PC-9 (cell line): ENCODE data around the gene EGR4. TPM values are rescaled to one million over a fixed set of nuclear protein-coding genes. Genes with fewer than 3 reads are reported as not detected.

Source experiments
- BruUV-seq: library from RNA; stranded (reverse); fragments of 400-500 nt; replicated peaks from 2 replicates; lab custom pipeline; 2021; lab: Mats Ljungman, UMichigan
- CTCF ChIA-PET: fragments of 300-600 bp; sonication (Branson Sonifier 250); formaldehyde crosslinking; loops from one replicate; lab custom pipeline; 2022; ENCODE audit warnings: antibody characterized with exemption; lab: Charles Lee
- POLR2A ChIA-PET: fragments of 300-600 bp; sonication (Branson Sonifier 250); formaldehyde crosslinking; loops from one replicate; lab custom pipeline; 2022; ENCODE audit warnings: antibody characterized with exemption; ENCODE audit not compliant: unreplicated experiment; lab: Charles Lee
- DNase-seq, 2 experiments: peaks; one replicate each; pipeline versions ENCODE4 v3.0.0 to v3.0.0-alpha.2; 2015 to 2022; ENCODE audit warnings: mixed read lengths in 1 of 2
- H2AFZ ChIP-seq: fragments of 200-600 bp; sonication (generic); 2 replicates; pipeline ENCODE4 v1.8.1; 2017; ENCODE audit warnings: antibody characterized with exemption
- H3F3A ChIP-seq: fragments of 200-600 bp; sonication (generic); 2 replicates; pipeline ENCODE4 v1.8.1; 2017; ENCODE audit warnings: antibody characterized with exemption, mild to moderate bottlenecking, low read depth; ENCODE audit not compliant: insufficient read depth
- H3K27ac ChIP-seq: fragments of 200-600 bp; sonication (generic); 2 replicates; pipeline ENCODE4 v1.6.1; 2016; ENCODE audit warnings: mixed run types
- H3K27me3 ChIP-seq: fragments of 200-600 bp; sonication (generic); 2 replicates; pipeline ENCODE4 v1.6.1; 2016; ENCODE audit warnings: low read depth, mixed run types; ENCODE audit not compliant: insufficient read depth
- H3K36me3 ChIP-seq: fragments of 200-600 bp; sonication (generic); 2 replicates; pipeline ENCODE4 v1.6.1; 2016; ENCODE audit warnings: low read depth, mixed run types
- H3K4me1 ChIP-seq: fragments of 200-600 bp; sonication (generic); replicated peaks from 2 replicates; pipeline ENCODE4 v1.6.1; 2016; ENCODE audit warnings: mixed run types; ENCODE audit not compliant: insufficient read depth
- H3K4me2 ChIP-seq: fragments of 200-600 bp; sonication (generic); 2 replicates; pipeline ENCODE4 v1.6.1; 2017; ENCODE audit warnings: mixed run types
- H3K4me3 ChIP-seq: fragments of 200-600 bp; sonication (generic); 2 replicates; pipeline ENCODE4 v1.6.1; 2016; ENCODE audit warnings: mixed run types
- H3K79me2 ChIP-seq: fragments of 200-600 bp; sonication (generic); 2 replicates; pipeline ENCODE4 v1.6.1; 2017; ENCODE audit warnings: low read depth, mixed run types
- H3K9me2 ChIP-seq: fragments of 200-600 bp; sonication (generic); 2 replicates; pipeline ENCODE4 v1.8.1; 2017; ENCODE audit warnings: mild to moderate bottlenecking; ENCODE audit not compliant: insufficient read depth
- H3K9me3 ChIP-seq: fragments of 200-600 bp; sonication (generic); 2 replicates; pipeline ENCODE4 v1.8.1; 2016; ENCODE audit warnings: low read depth; ENCODE audit not compliant: insufficient read depth
- H4K20me1 ChIP-seq: fragments of 200-600 bp; sonication (generic); 2 replicates; pipeline ENCODE4 v1.8.1; 2017; ENCODE audit not compliant: insufficient read depth
- CTCF ChIP-seq: fragments of 200-600 bp; sonication (generic); conservative IDR thresholded peaks from 2 replicates; pipeline ENCODE4 v1.6.1; 2017; ENCODE audit warnings: mixed run types, antibody characterized with exemption, mild to moderate bottlenecking, moderate library complexity
- EZH2 ChIP-seq: fragments of 200-600 bp; sonication (generic); IDR thresholded peaks from 2 replicates; pipeline ENCODE4 v1.8.0; 2017; ENCODE audit warnings: antibody characterized with exemption, low read depth
- intact Hi-C: fragments of 100-400 bp; cut with micrococcal nuclease; formaldehyde crosslinking; loops from one replicate; pipeline ENCODE4 v1.10.0; 2022; ENCODE audit not compliant: unreplicated experiment
- total RNA-seq: library from RNA; stranded (reverse); gene quantifications from 2 replicates; pipeline ENCODE4 v1.2.3, GENCODE V29; 2021

EGR4 gene
- total RNA-seq, 1 experiment from 2014 or later: not detected

- Histone ChIP-seq H3K9me3 (no peaks in the 10 kb centered on the region), H3K4me2 (no peak overlapping the region), H2AFZ (no peak overlapping the region), H3K36me3 (no peaks in the 10 kb centered on the region), H3K27ac (no peak overlapping the region), H3K79me2 (no peaks in the 10 kb centered on the region), H3K4me1 (no peaks in the 10 kb centered on the region), H3K4me3 (no peak overlapping the region), H3K9me2 (no peaks in the 10 kb centered on the region), H4K20me1 (no peaks in the 10 kb centered on the region), H3F3A (no peaks in the 10 kb centered on the region), H3K27me3 (peaks cover 85% of the 10 kb centered on the region)
- no TSS peak for BruUV-seq
- intact Hi-C loops: no loop called here
- ChIA-PET CTCF (no interaction called here), POLR2A (no interaction called here)
- no peak for DNase-seq
- TF ChIP-seq CTCF (no peak), EZH2 (no peak)
These were observed 21.1 kb upstream of the EGR4 start for GRCh38 chr2:73314441-73314840.

DNA sequence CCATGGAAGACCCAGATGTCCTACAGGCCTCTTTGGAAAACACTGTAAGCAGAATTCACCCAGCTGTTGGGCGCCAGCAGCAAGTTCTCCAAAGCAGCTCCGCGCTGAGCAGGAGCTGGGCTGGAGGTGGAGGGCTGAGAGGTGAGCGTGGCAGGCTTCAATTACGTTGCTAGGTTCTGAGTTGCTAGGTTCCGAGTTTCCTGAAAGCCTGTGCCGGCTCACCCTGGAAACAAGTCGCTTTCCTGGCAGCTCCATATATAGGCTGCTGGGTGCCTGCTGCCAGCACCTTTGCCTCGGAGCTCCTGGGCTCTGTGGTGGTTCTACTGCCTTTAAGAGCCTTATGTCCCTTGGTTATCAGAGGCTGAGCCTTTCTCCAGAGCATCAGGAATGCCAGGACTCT lies 14.4 kb upstream of the EGR4 start:
- CTCF ChIA-PET: no interaction called here

DNA sequence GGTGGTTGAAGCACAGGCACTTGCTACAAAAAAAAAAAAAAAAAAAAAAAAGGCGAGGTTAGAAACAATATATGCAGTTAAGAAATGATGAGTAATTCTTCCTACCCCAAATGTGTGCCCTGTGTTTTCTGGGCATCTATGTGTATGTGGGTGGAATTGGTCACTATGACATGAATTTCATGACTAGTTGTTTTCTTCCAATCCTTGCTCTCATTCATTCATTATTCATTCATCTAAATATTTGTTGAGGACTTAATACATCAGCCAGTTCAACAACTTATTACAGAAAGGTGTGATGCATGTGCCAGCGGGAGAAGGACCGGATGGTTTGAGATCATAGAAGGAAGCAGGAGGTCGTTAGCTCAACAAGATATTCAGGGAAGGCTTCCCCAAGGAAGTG lies 8.3 kb upstream of the EGR4 start:
- no TSS peak for BruUV-seq
- CTCF ChIA-PET: interaction anchor here (0.7 kb wide), 1 partner anchor 12 kb away, joined by 5 read pairs; no protein-coding TSS in a partner anchor
- H3F3A ChIP-seq: no peaks in the 10 kb centered on the region

More for the DNA sequence above, 14.4 kb upstream of the EGR4 start:
- Histone ChIP-seq H3K36me3 (no peaks in the 10 kb centered on the region), H2AFZ (0 out of 2 replicates have a peak overlapping the region, but pooled peaks have one; percentile 22), H3K4me2 (no peak overlapping the region), H3K4me1 (no peaks in the 10 kb centered on the region), H3F3A (no peaks in the 10 kb centered on the region), H3K27ac (no peak overlapping the region), H3K27me3 (peaks cover 41% of the 10 kb centered on the region), H3K9me2 (no peaks in the 10 kb centered on the region), H4K20me1 (no peaks in the 10 kb centered on the region), H3K79me2 (no peaks in the 10 kb centered on the region), H3K9me3 (no peaks in the 10 kb centered on the region), H3K4me3 (no peak overlapping the region)
- intact Hi-C loops: no loop called here
- no peak for TF ChIP-seq EZH2
- no peak for TF ChIP-seq CTCF
- POLR2A ChIA-PET: no interaction called here
- BruUV-seq: no TSS peak
- DNase-seq: no peak

More for the DNA sequence above, 8.3 kb upstream of the EGR4 start:
- Histone ChIP-seq H3K4me2 (no peak overlapping the region), H3K27me3 (peaks cover 26% of the 10 kb centered on the region; the same call in 1 of the 2 replicates), H3K4me3 (no peak overlapping the region), H3K36me3 (no peaks in the 10 kb centered on the region), H4K20me1 (no peaks in the 10 kb centered on the region), H3K9me3 (no peaks in the 10 kb centered on the region), H3K27ac (no peak overlapping the region), H3K9me2 (no peaks in the 10 kb centered on the region), H3K79me2 (no peaks in the 10 kb centered on the region), H3K4me1 (no peaks in the 10 kb centered on the region), H2AFZ (no peak overlapping the region)
- POLR2A ChIA-PET: no interaction called here
- intact Hi-C loops: no loop called here
- DNase-seq: no peak
- TF ChIP-seq CTCF (no peak), EZH2 (no peak)
